Transverse colon (tissue), 3 donors: ENCODE measurements around the gene ZNRD2.

Experiments used
- EP300 ChIP-seq: sonication (generic); formaldehyde crosslinking; IDR thresholded peaks from one replicate; pipeline ENCODE4 v1.6.1; 2017; ENCODE audit warnings: antibody characterized with exemption, low read depth
- TF ChIP-seq, protein P1 (sequence below), 5 experiments: fragments of 200-600 bp in 3 of 5; fragments of 450-650 bp in 2 of 5; sonication (generic) in 3 of 5; IDR thresholded peaks; 1 replicate in 2 of 5; 2 replicates in 3 of 5; pipeline ENCODE4 v1.5.1; 2016 to 2017; ENCODE audit warnings: antibody characterized with exemption in 5 of 5, inconsistent platforms in 3 of 5, mild to moderate bottlenecking in 2 of 5, moderate library complexity in 1 of 5

DNA sequence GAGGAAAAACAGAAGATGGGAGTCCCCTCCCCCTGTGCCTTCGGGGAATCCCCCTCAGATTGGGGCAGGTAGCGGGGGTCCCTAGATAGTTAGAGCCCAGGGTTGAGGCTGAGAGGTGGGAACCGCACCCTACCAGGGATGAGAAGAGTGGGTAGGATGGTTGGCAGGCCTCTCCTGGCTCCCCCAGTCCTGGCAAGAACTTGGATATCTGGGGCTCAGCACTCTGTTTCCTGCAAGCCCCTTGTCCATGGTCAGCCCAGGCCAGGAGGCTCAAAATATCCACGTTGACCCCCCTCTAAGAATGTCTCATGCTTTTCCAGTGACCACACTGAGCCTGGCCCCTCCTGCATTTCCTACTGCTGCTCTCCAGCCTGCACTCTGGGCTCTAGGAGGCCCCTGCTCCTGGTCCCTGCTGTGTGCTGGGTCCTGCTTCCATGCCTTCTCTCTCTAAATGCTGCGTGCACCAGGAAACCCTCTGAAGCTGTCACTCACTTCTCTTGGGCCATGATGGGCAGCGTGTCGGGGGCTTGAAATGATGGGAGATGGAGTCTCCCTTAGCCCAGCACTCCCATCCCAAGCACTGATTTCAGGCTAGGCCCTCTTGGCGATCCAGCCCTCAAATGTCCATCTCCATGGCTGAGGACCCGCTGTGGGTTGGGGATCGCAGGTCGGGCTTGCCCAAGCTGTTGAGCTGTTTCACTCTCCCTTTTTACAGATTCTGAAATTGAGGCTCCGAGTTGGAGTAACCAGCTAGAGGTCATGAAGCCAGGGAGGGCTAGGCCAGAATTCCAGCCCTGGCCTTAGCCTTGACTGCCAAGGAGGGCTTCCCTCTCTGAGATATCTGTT lies 41.7 kb downstream of the ZNRD2 start:
- TF ChIP-seq, protein P1, sequence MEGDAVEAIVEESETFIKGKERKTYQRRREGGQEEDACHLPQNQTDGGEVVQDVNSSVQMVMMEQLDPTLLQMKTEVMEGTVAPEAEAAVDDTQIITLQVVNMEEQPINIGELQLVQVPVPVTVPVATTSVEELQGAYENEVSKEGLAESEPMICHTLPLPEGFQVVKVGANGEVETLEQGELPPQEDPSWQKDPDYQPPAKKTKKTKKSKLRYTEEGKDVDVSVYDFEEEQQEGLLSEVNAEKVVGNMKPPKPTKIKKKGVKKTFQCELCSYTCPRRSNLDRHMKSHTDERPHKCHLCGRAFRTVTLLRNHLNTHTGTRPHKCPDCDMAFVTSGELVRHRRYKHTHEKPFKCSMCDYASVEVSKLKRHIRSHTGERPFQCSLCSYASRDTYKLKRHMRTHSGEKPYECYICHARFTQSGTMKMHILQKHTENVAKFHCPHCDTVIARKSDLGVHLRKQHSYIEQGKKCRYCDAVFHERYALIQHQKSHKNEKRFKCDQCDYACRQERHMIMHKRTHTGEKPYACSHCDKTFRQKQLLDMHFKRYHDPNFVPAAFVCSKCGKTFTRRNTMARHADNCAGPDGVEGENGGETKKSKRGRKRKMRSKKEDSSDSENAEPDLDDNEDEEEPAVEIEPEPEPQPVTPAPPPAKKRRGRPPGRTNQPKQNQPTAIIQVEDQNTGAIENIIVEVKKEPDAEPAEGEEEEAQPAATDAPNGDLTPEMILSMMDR (IDR thresholded peaks at IDR 0.05) = no peak
- no peak for TF ChIP-seq EP300
